GM23338 (cell line): ENCODE measurements around the gene PGLYRP1. TPM values are rescaled to one million over a fixed set of nuclear protein-coding genes. Genes with fewer than 3 reads are reported as not detected.

Source experiments
- ATAC-seq: fragments of 200-7000 bp; cut with Tn5 transposase; 3 replicates; pipeline ENCODE4 v1.9.1; 2020
- DNase-seq: peaks from one replicate; pipeline ENCODE4 v3.0.0-alpha.2; 2015; ENCODE audit warnings: low spot score
- H2AFZ ChIP-seq: fragments of 200-600 bp; sonication (generic); 2 replicates; pipeline ENCODE4 v1.8.0; 2016; ENCODE audit warnings: antibody characterized with exemption, mild to moderate bottlenecking, moderate library complexity
- H3F3A ChIP-seq: fragments of 200-600 bp; sonication (generic); replicated peaks from 2 replicates; pipeline ENCODE4 v1.8.0; 2017; ENCODE audit warnings: antibody characterized with exemption, mixed run types, low read depth
- H3K27ac ChIP-seq: fragments of 200-600 bp; sonication (generic); 2 replicates; pipeline ENCODE4 v1.6.1; 2016; ENCODE audit warnings: low read depth
- H3K27me3 ChIP-seq: fragments of 200-600 bp; sonication (generic); 2 replicates; pipeline ENCODE4 v1.8.0; 2016; ENCODE audit warnings: mild to moderate bottlenecking, mixed run types, moderate library complexity; ENCODE audit not compliant: insufficient read depth
- H3K36me3 ChIP-seq: fragments of 200-600 bp; sonication (generic); 2 replicates; pipeline ENCODE4 v1.8.0; 2016; ENCODE audit warnings: mild to moderate bottlenecking; ENCODE audit not compliant: insufficient read depth
- H3K4me1 ChIP-seq: fragments of 200-600 bp; sonication (generic); 2 replicates; pipeline ENCODE4 v1.8.0; 2016; ENCODE audit warnings: mild to moderate bottlenecking, moderate library complexity; ENCODE audit not compliant: insufficient read depth
- H3K4me2 ChIP-seq: fragments of 200-600 bp; sonication (generic); 2 replicates; pipeline ENCODE4 v1.7.1; 2017; ENCODE audit warnings: mixed run types
- H3K4me3 ChIP-seq: fragments of 200-600 bp; sonication (generic); 2 replicates; pipeline ENCODE4 v1.6.1; 2016; ENCODE audit warnings: mixed run types
- H3K79me2 ChIP-seq: fragments of 200-600 bp; sonication (generic); replicated peaks from 2 replicates; pipeline ENCODE4 v1.8.0; 2017; ENCODE audit warnings: mild to moderate bottlenecking; ENCODE audit not compliant: insufficient read depth
- H3K9me2 ChIP-seq: fragments of 200-600 bp; sonication (generic); 2 replicates; pipeline ENCODE4 v1.8.0; 2017; ENCODE audit not compliant: insufficient read depth
- H4K20me1 ChIP-seq: fragments of 200-600 bp; sonication (generic); replicated peaks from 2 replicates; pipeline ENCODE4 v1.8.0; 2017; ENCODE audit warnings: mild to moderate bottlenecking; ENCODE audit not compliant: insufficient read depth
- H3K27ac Mint-ChIP-seq: 2 replicates; pipeline ENCODE4 v1.8.0; 2020; ENCODE audit warnings: inconsistent platforms, mild to moderate bottlenecking, moderate library complexity, mixed read lengths
- H3K27me3 Mint-ChIP-seq: 3 replicates; pipeline ENCODE4 v1.8.0; 2022; ENCODE audit warnings: low read depth, mild to moderate bottlenecking, moderate library complexity, mixed read lengths, inconsistent platforms; ENCODE audit not compliant: insufficient read depth, poor library complexity
- H3K36me3 Mint-ChIP-seq: 3 replicates; pipeline ENCODE4 v1.8.0; 2021; ENCODE audit warnings: low read depth, mild to moderate bottlenecking, inconsistent platforms, moderate library complexity, mixed read lengths
- H3K4me1 Mint-ChIP-seq: 3 replicates; pipeline ENCODE4 v1.8.0; 2020; ENCODE audit warnings: mild to moderate bottlenecking, inconsistent platforms, mixed read lengths
- H3K4me3 Mint-ChIP-seq: 3 replicates; pipeline ENCODE4 v1.8.0; 2021; ENCODE audit warnings: moderate library complexity, mild to moderate bottlenecking, inconsistent platforms, mixed read lengths
- H3K9me3 Mint-ChIP-seq: 3 replicates; pipeline ENCODE4 v1.8.0; 2020; ENCODE audit warnings: moderate library complexity, mild to moderate bottlenecking, inconsistent platforms, mixed read lengths
- CREB1 ChIP-seq: fragments of 250-450 bp; sonication (Bioruptor Pico); IDR thresholded peaks from 2 replicates; pipeline ENCODE4 v1.5.0; 2020; ENCODE audit warnings: low read depth, mild to moderate bottlenecking, moderate library complexity
- CTCF ChIP-seq, 2 experiments: fragments of 200-600 bp in 1 of 2; sonication (generic) in 1 of 2; conservative IDR thresholded peaks; 2 replicates each; pipeline versions ENCODE4 v1.5.1 to v1.6.1; 2016 to 2017; ENCODE audit warnings: antibody characterized with exemption in 2 of 2, low read depth in 2 of 2, mild to moderate bottlenecking in 2 of 2, moderate library complexity in 1 of 2
- ETS1 ChIP-seq: IDR thresholded peaks from 2 replicates; pipeline ENCODE4 v1.6.1; 2016; ENCODE audit warnings: antibody characterized with exemption
- EZH2 ChIP-seq: fragments of 200-600 bp; sonication (generic); IDR thresholded peaks from one replicate; pipeline ENCODE4 v1.8.0; 2017; ENCODE audit warnings: antibody characterized with exemption, mild to moderate bottlenecking, low read depth; ENCODE audit not compliant: unreplicated experiment
- EZH2phosphoT487 ChIP-seq: fragments of 200-600 bp; sonication (generic); IDR thresholded peaks from one replicate; pipeline ENCODE4 v1.8.1; 2018; ENCODE audit warnings: antibody characterized with exemption; ENCODE audit not compliant: unreplicated experiment
- JUNB ChIP-seq: IDR thresholded peaks from one replicate; pipeline ENCODE4 v1.6.1; 2016; ENCODE audit warnings: antibody characterized with exemption; ENCODE audit not compliant: unreplicated experiment
- NANOG ChIP-seq: IDR thresholded peaks from 2 replicates; pipeline ENCODE4 v1.6.1; 2016; ENCODE audit warnings: antibody characterized with exemption, borderline replicate concordance
- POLR2AphosphoS5 ChIP-seq: IDR thresholded peaks from 2 replicates; pipeline ENCODE4 v1.6.1; 2016; ENCODE audit warnings: antibody characterized with exemption, low read depth
- REST ChIP-seq: IDR thresholded peaks from one replicate; pipeline ENCODE4 v1.6.1; 2018; ENCODE audit warnings: antibody characterized with exemption; ENCODE audit not compliant: unreplicated experiment
- STAT1 ChIP-seq: IDR thresholded peaks from one replicate; pipeline ENCODE4 v1.6.1; 2016; ENCODE audit warnings: antibody characterized with exemption; ENCODE audit not compliant: unreplicated experiment
- ZNF114 ChIP-seq: fragments of 250-450 bp; sonication (Bioruptor Pico); IDR thresholded peaks from 2 replicates; pipeline ENCODE4 v1.5.0; 2020; ENCODE audit warnings: mild to moderate bottlenecking, moderate library complexity
- ZNF331 ChIP-seq: fragments of 250-450 bp; sonication (Bioruptor Pico); IDR thresholded peaks from 2 replicates; pipeline ENCODE4 v1.5.0; 2020; ENCODE audit warnings: low read depth, mild to moderate bottlenecking, moderate library complexity
- ZNF462 ChIP-seq: fragments of 250-450 bp; sonication (Bioruptor Pico); IDR thresholded peaks from 2 replicates; pipeline ENCODE4 v1.5.0; 2020; ENCODE audit warnings: mild to moderate bottlenecking, moderate library complexity
- polyA plus RNA-seq: library from polyadenylated mRNA; unstranded; fragments of >200 nt; fragmentation: Nextera tagmentation; extraction: Ambion mirVana; gene quantifications from 2 replicates; pipeline ENCODE4 v1.2.1, GENCODE V29; 2016
- total RNA-seq: library from RNA; depleted of rRNA; stranded (reverse); fragments of >200 nt; shearing (Covaris generic); gene quantifications from 2 replicates; pipeline ENCODE4 v1.2.3, GENCODE V29; 2014

Gene PGLYRP1
- total and polyA plus RNA-seq, 2 experiments from 2014 or later: not detected

GRCh38 chr19:46049597-46049996 lies 26.7 kb upstream of the PGLYRP1 start:
- Mint-ChIP-seq H3K9me3 (peaks cover 33% of the 10 kb centered on the region), H3K27me3 (peaks cover 8% of the 10 kb centered on the region), H3K4me3 (peak overlapping the region; percentile 59; the same call in 2 of the 3 replicates), H3K36me3 (no peaks in the 10 kb centered on the region; the same call in 2 of the 3 replicates), H3K27ac (peak overlapping the region; percentile 72; the same call in 1 of the 2 replicates), H3K4me1 (no peaks in the 10 kb centered on the region; the same call in 2 of the 3 replicates)
- TF ChIP-seq ZNF331 (CRISPR knock-in tag) (no peak), POLR2AphosphoS5 (0 out of 2 replicates have a peak, but pooled peaks have one; percentile 22), EZH2 (no peak), ZNF114 (CRISPR knock-in tag) (no peak), CREB1 (peak; percentile 41; the same call in 1 of the 2 replicates), NANOG (no peak), CTCF (conservative IDR thresholded peaks at IDR 0.05; ENCODE audit: low read depth in 2 of 2) (peak; percentile 80 to 86), ZNF462 (CRISPR knock-in tag) (no peak), STAT1 (no peak), JUNB (no peak), EZH2phosphoT487 (no peak), ETS1 (no peak), REST (no peak)
- H3K36me3 ChIP-seq: no peaks in the 10 kb centered on the region
- H3F3A ChIP-seq: no peaks in the 10 kb centered on the region
- H3K27me3 ChIP-seq: 0 out of 2 replicates have a peak, but pooled peaks cover 5% of the 10 kb centered on the region
- H3K27ac ChIP-seq: no peak overlapping the region
- ATAC-seq: peak; percentile 100
- H3K9me2 ChIP-seq: no peaks in the 10 kb centered on the region
- H2AFZ ChIP-seq: peak overlapping the region; percentile 6; the same call in 1 of the 2 replicates
- H3K79me2 ChIP-seq: no peaks in the 10 kb centered on the region
- no peaks in the 10 kb centered on the region for H4K20me1 ChIP-seq
- peak; percentile 89 for DNase-seq
- H3K4me1 ChIP-seq: no peaks in the 10 kb centered on the region
- no peak overlapping the region for H3K4me3 ChIP-seq
- no peak overlapping the region for H3K4me2 ChIP-seq
